B cell (primary cell): Measurements from ENCODE around the gene CLIP1. TPM values are rescaled to one million over a fixed set of nuclear protein-coding genes. Genes with fewer than 3 reads are reported as not detected.

Experiments
- ATAC-seq: fragments of 200-7000 bp; cut with Tn5 transposase; one replicate; pipeline ENCODE4 v1.10.0; 2021; ENCODE audit warnings: low read depth, mild to moderate bottlenecking, moderate number of reproducible peaks, moderate library complexity
- CTCF ChIA-PET: fragments of 350-600 bp; sonication (Branson Sonifier 250); formaldehyde crosslinking; loops from one replicate; lab custom pipeline; 2021; ENCODE audit warnings: antibody characterized with exemption, inconsistent platforms; lab: Charles Lee
- POLR2A ChIA-PET: fragments of 350-600 bp; sonication (Branson Sonifier 250); formaldehyde crosslinking; loops from one replicate; lab custom pipeline; 2021; ENCODE audit warnings: antibody characterized with exemption; lab: Charles Lee
- DNase-seq: peaks from one replicate; pipeline ENCODE4 v3.0.0; 2013
- H2AFZ ChIP-seq: 2 replicates; pipeline ENCODE4 v1.6.1; 2012; ENCODE audit warnings: mild to moderate bottlenecking, low read depth, low read length; ENCODE audit not compliant: insufficient read depth, poor library complexity, severe bottlenecking
- H3K27ac ChIP-seq, 2 donors: 1 replicate in 1 of 2; 2 replicates in 1 of 2; pipeline ENCODE4 v1.5.1; 2012 to 2013; ENCODE audit warnings: low read length in 2 of 2, mild to moderate bottlenecking in 2 of 2, moderate library complexity in 1 of 2
- H3K27me3 ChIP-seq, 4 experiments: fragments of 200-600 bp in 1 of 4; sonication (generic) in 1 of 4; replicated peaks in 1 of 4; 1 replicate in 2 of 4; 2 replicates in 2 of 4; pipeline versions ENCODE4 v1.6.1 to v1.7.0; 2013 to 2016; ENCODE audit warnings: low read length in 3 of 4, mild to moderate bottlenecking in 2 of 4, mixed read lengths in 1 of 4, moderate library complexity in 1 of 4; ENCODE audit not compliant: insufficient read depth in 4 of 4, control insufficient read depth in 3 of 4; ENCODE audit errors: control extremely low read depth in 1 of 4
- H3K36me3 ChIP-seq, 2 experiments: replicated peaks in 1 of 2; 1 replicate in 1 of 2; 2 replicates in 1 of 2; pipeline versions ENCODE4 v1.6.1 to v1.7.1; 2013; ENCODE audit warnings: low read length in 1 of 2; ENCODE audit not compliant: insufficient read depth in 2 of 2, control insufficient read depth in 1 of 2; ENCODE audit errors: control extremely low read depth in 1 of 2, extremely low read depth in 1 of 2
- H3K4me1 ChIP-seq, 2 donors: fragments of 200-600 bp in 1 of 2; sonication (generic) in 1 of 2; 1 replicate in 1 of 2; 2 replicates in 1 of 2; pipeline versions ENCODE4 v1.5.1 to v1.6.1; 2013 to 2017; ENCODE audit warnings: low read length in 2 of 2; ENCODE audit not compliant: control insufficient read depth in 2 of 2, insufficient read depth in 2 of 2
- H3K4me2 ChIP-seq: replicated peaks from 2 replicates; pipeline ENCODE3; 2012; ENCODE audit warnings: mild to moderate bottlenecking, low read depth, low read length; ENCODE audit not compliant: poor library complexity, severe bottlenecking
- H3K4me3 ChIP-seq, 5 experiments: fragments of 200-600 bp in 1 of 5; sonication (generic) in 1 of 5; 1 replicate in 3 of 5; 2 replicates in 2 of 5; pipeline versions ENCODE4 v1.5.1 to v1.7.0; 2011 to 2016; ENCODE audit warnings: low read length in 4 of 5, mild to moderate bottlenecking in 4 of 5, low read depth in 2 of 5, control low read depth in 1 of 5, moderate library complexity in 1 of 5; ENCODE audit not compliant: insufficient read depth in 1 of 5; ENCODE audit errors: control extremely low read depth in 1 of 5, extremely low read depth in 1 of 5
- H3K79me2 ChIP-seq: fragments of 200-600 bp; sonication (generic); one replicate; pipeline ENCODE4 v1.6.0; 2016; ENCODE audit warnings: low read length; ENCODE audit not compliant: control insufficient read depth, insufficient read depth
- H3K9ac ChIP-seq: fragments of 200-600 bp; sonication (generic); 2 replicates; pipeline ENCODE4 v1.6.1; 2017; ENCODE audit warnings: mild to moderate bottlenecking, low read length, moderate library complexity
- H3K9me3 ChIP-seq, 3 donors: one replicate each; pipeline versions ENCODE4 v1.6.1 to v1.7.1; 2013; ENCODE audit warnings: low read length in 2 of 3; ENCODE audit not compliant: control insufficient read depth in 2 of 3, insufficient read depth in 1 of 3; ENCODE audit errors: control extremely low read depth in 1 of 3
- H4K20me1 ChIP-seq: 2 replicates; pipeline ENCODE4 v1.6.0; 2012; ENCODE audit warnings: mild to moderate bottlenecking, low read length; ENCODE audit not compliant: insufficient read depth, control insufficient read depth, poor library complexity, severe bottlenecking
- H3K27ac Mint-ChIP-seq: one replicate; pipeline ENCODE4 v1.8.0; 2021; ENCODE audit warnings: mixed read lengths
- H3K27me3 Mint-ChIP-seq: one replicate; pipeline ENCODE4 v1.8.0; 2021; ENCODE audit warnings: mixed read lengths
- H3K4me1 Mint-ChIP-seq: one replicate; pipeline ENCODE4 v1.8.0; 2021; ENCODE audit warnings: mixed read lengths
- H3K4me3 Mint-ChIP-seq: one replicate; pipeline ENCODE4 v1.8.0; 2021; ENCODE audit warnings: mixed read lengths
- H3K9me3 Mint-ChIP-seq: one replicate; pipeline ENCODE4 v1.8.0; 2022; ENCODE audit warnings: mixed read lengths; ENCODE audit not compliant: insufficient read depth
- CTCF ChIP-seq: fragments of 200-600 bp; IDR thresholded peaks from one replicate; pipeline ENCODE4 v1.8.0; 2022; ENCODE audit warnings: antibody characterized with exemption, mild to moderate bottlenecking
- EZH2 ChIP-seq: IDR thresholded peaks from 2 replicates; pipeline ENCODE4 v1.6.1; 2012; ENCODE audit warnings: borderline replicate concordance, low read depth, mild to moderate bottlenecking, moderate library complexity, low read length; ENCODE audit not compliant: insufficient read depth, poor library complexity, severe bottlenecking
- WGBS: methylation state at CpG from one replicate; pipeline ENCODE4 v1.1.5; 2013; ENCODE audit warnings: missing lambda C conversion rate; ENCODE audit not compliant: insufficient coverage; 5-methylcytosine and 5-hydroxymethylcytosine counted together
- intact Hi-C: fragments of 100-400 bp; cut with micrococcal nuclease; formaldehyde crosslinking; loops from one replicate; pipeline ENCODE4 v1.10.0; 2022
- polyA plus RNA-seq: library from polyadenylated mRNA; depleted of rRNA; stranded (reverse); fragments of >200 nt; gene quantifications from 2 replicates; pipeline ENCODE4 v1.2.3, GENCODE V29; 2012
- total RNA-seq, 2 donors: library from RNA; stranded (reverse); fragments of 120-200 nt in 1 of 2; gene quantifications; 1 replicate in 1 of 2; 2 replicates in 1 of 2; pipeline versions ENCODE4 v1.2.3 to v1.2.4, GENCODE V29; 2013 to 2022

The CLIP1 gene
- total and polyA plus RNA-seq, 2 donors (not counting 1 experiment from before 2014, with no cell fraction given): 17.0 to 64.9 TPM

GRCh38 chr12:122395319-122395718 lies 27.1 kb downstream of the CLIP1 start:
- peaks cover 25% of the 10 kb centered on the region for H3K4me1 Mint-ChIP-seq
- Histone ChIP-seq H3K4me1 (peaks cover 10 to 13% of the 10 kb centered on the region in 2 donors), H3K4me2 (no peak overlapping the region), H3K36me3 (peaks cover 0 to 1% of the 10 kb centered on the region in 2 experiments), H4K20me1 (no peaks in the 10 kb centered on the region), H3K27me3 (no peaks in the 10 kb centered on the region), H3K9me3 (no peaks in the 10 kb centered on the region), H3K27ac (no peak overlapping the region), H3K79me2 (peaks cover 90% of the 10 kb centered on the region), H2AFZ (no peak overlapping the region), H3K9ac (no peak overlapping the region), H3K4me3 (no peak overlapping the region)
- intact Hi-C loops: no loop called here
- POLR2A ChIA-PET: no interaction called here
- H3K9me3 Mint-ChIP-seq: no peaks in the 10 kb centered on the region
- 92% methylated on average over 1 of the region's 3 CpGs for WGBS
- no peak overlapping the region for H3K4me3 Mint-ChIP-seq
- DNase-seq (no peak), ATAC-seq (no peak)
- no peak overlapping the region for H3K27ac Mint-ChIP-seq
- H3K27me3 Mint-ChIP-seq: no peaks in the 10 kb centered on the region
- CTCF ChIA-PET: interaction anchor here (1.0 to 10.5 kb wide), 2 partner anchors 51 to 75 kb away, joined by 3 to 374 read pairs; no protein-coding TSS in a partner anchor
- TF ChIP-seq CTCF (no peak), EZH2 (no peak)

DNA sequence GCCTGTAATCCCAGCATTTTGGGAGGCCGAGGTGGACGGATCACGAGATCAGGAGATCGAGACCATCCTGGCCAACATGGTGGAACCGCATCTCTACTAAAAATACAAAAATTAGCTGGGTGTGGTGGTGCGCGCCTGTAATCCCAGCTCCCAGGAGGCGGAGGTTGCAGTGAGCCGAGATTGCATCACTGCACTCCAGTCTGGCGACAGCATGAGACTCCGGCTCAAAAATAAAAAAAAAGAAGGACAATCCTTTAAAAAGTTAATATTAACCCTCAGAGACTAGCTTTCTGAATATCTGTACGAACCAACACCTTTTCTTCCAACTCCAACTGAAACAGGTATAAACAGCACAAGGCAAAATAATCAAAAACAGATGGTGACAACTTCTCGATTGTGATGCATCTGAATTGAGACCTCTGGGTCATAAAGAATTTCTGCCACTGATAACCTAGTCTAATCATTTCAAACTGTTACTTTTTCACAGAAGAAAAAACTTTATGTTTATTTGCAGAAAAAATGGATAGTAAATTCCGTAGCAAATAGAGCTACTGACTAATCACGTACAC lies 27.8 kb downstream of the CLIP1 start:
- peaks cover 6 to 10% of the 10 kb centered on the region in 2 donors for H3K4me1 ChIP-seq
- H3K4me2 ChIP-seq: no peak overlapping the region
- H3K27ac ChIP-seq: no peak overlapping the region
- no peak for DNase-seq
- H2AFZ ChIP-seq: no peak overlapping the region
- TF ChIP-seq CTCF: no peak
- TF ChIP-seq EZH2: no peak
- ATAC-seq: no peak
- intact Hi-C loops: no loop called here
- Mint-ChIP-seq H3K4me1 (peaks cover 21% of the 10 kb centered on the region), H3K9me3 (no peaks in the 10 kb centered on the region), H3K4me3 (no peak overlapping the region), H3K27me3 (no peaks in the 10 kb centered on the region), H3K27ac (no peak overlapping the region)
- no peak overlapping the region for H3K9ac ChIP-seq
- CTCF ChIA-PET: interaction anchor here (1.0 to 10.5 kb wide), 2 partner anchors 52 to 75 kb away, joined by 3 to 374 read pairs; no protein-coding TSS in a partner anchor
- POLR2A ChIA-PET: no interaction called here
- H3K27me3 ChIP-seq: no peaks in the 10 kb centered on the region
- H3K4me3 ChIP-seq: no peak overlapping the region
- 97% methylated on average over 8 of the region's 15 CpGs for WGBS
- peaks cover 84% of the 10 kb centered on the region for H3K79me2 ChIP-seq
- peaks cover 0 to 1% of the 10 kb centered on the region in 2 experiments for H3K36me3 ChIP-seq
- no peaks in the 10 kb centered on the region for H3K9me3 ChIP-seq
- no peaks in the 10 kb centered on the region for H4K20me1 ChIP-seq
